Cardiac muscle cell (in vitro differentiated cells and primary cell): Measurements from ENCODE around the gene IER5. TPM values are rescaled to one million over a fixed set of nuclear protein-coding genes. Genes with fewer than 3 reads are reported as not detected.

Experiments
- DNase-seq, 2 donors: peaks; one replicate each; pipeline versions ENCODE4 v3.0.0 to v3.0.0-alpha.2; 2010 to 2017; ENCODE audit warnings: low read depth in 1 of 2, low spot score in 1 of 2
- H3K27ac ChIP-seq: fragments of 200-600 bp; sonication (generic); 2 replicates; pipeline ENCODE4 v1.5.1; 2016
- H3K27me3 ChIP-seq: fragments of 200-600 bp; sonication (generic); 2 replicates; pipeline ENCODE4 v1.6.0; 2016; ENCODE audit warnings: control low read depth
- H3K36me3 ChIP-seq: fragments of 200-600 bp; sonication (generic); 2 replicates; pipeline ENCODE4 v1.5.1; 2016; ENCODE audit warnings: control low read depth
- H3K4me1 ChIP-seq: fragments of 200-600 bp; sonication (generic); 2 replicates; pipeline ENCODE4 v1.8.1; 2017; ENCODE audit warnings: low read depth, mild to moderate bottlenecking, mixed run types
- H3K4me3 ChIP-seq: fragments of 200-600 bp; sonication (generic); 2 replicates; pipeline ENCODE4 v1.5.1; 2016; ENCODE audit warnings: mild to moderate bottlenecking
- H3K9me3 ChIP-seq: fragments of 200-600 bp; sonication (generic); 2 replicates; pipeline ENCODE4 v1.5.1; 2017; ENCODE audit warnings: low read depth, mild to moderate bottlenecking, control low read depth
- polyA plus RNA-seq: library from polyadenylated mRNA; unstranded; fragments of >200 nt; fragmentation: Nextera tagmentation; extraction: Ambion mirVana; gene quantifications from 2 replicates; pipeline ENCODE4 v1.2.1, GENCODE V29; 2016
- total RNA-seq: library from RNA; depleted of rRNA; stranded (reverse); fragments of >200 nt; gene quantifications from 2 replicates; pipeline ENCODE4 v1.2.3, GENCODE V29; 2016
- TF ChIP-seq, protein P1 (sequence below): IDR thresholded peaks from 2 replicates; pipeline ENCODE4 v1.5.1; 2012; ENCODE audit warnings: low read depth, mild to moderate bottlenecking, low read length

The IER5 gene
- total and polyA plus RNA-seq, 2 experiments from 2014 or later, result 7.8 to 15.2 TPM

DNA sequence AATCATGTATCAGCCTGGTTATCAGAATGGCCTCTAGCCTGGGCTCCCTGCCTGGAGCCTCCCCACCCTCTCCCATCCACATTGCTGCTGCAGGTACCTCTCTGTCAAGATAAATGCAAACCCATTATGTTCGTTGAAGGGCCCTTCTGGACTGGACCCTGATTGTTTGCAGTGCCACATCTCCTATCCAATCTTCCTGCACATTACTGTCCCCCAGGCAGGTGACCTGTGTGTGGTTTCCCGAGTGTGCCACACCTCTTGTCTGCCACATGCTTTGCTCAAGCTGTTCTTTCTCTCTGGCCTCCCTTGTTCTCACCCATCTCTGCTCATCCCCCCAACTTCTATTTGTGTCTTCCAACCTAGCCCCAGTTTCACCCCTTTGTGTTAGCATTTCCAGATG, 32.4 kb downstream of the IER5 start:
- peaks cover 10% of the 10 kb centered on the region for H3K4me1 ChIP-seq
- H3K9me3 ChIP-seq, result no peaks in the 10 kb centered on the region
- H3K36me3 ChIP-seq, result no peaks in the 10 kb centered on the region
- no peak overlapping the region for H3K4me3 ChIP-seq
- no peak for DNase-seq
- TF ChIP-seq, protein P1, sequence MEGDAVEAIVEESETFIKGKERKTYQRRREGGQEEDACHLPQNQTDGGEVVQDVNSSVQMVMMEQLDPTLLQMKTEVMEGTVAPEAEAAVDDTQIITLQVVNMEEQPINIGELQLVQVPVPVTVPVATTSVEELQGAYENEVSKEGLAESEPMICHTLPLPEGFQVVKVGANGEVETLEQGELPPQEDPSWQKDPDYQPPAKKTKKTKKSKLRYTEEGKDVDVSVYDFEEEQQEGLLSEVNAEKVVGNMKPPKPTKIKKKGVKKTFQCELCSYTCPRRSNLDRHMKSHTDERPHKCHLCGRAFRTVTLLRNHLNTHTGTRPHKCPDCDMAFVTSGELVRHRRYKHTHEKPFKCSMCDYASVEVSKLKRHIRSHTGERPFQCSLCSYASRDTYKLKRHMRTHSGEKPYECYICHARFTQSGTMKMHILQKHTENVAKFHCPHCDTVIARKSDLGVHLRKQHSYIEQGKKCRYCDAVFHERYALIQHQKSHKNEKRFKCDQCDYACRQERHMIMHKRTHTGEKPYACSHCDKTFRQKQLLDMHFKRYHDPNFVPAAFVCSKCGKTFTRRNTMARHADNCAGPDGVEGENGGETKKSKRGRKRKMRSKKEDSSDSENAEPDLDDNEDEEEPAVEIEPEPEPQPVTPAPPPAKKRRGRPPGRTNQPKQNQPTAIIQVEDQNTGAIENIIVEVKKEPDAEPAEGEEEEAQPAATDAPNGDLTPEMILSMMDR, result no peak
- no peak overlapping the region for H3K27ac ChIP-seq
- H3K27me3 ChIP-seq, result no peaks in the 10 kb centered on the region

DNA sequence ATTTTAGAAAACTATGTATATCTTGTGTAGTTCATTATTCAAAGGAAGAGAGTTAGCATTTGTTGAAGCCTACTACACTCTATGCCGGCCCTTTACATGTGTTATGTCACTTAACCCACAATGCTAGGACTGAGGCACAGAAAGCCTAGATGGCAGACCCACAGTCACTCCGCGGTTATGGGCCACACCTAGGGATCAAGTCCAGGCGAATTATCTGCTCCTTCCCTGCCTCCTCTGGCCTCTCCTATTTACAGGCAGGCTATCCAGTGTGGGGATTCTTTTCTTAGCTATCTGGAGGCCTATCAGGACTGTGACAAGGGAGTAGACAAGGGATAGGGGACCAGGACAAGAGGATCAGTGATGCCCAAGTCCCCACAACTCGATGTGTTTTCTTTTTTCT, 33.0 kb downstream of the IER5 start:
- no peaks in the 10 kb centered on the region for H3K36me3 ChIP-seq
- no peak overlapping the region for H3K4me3 ChIP-seq
- TF ChIP-seq, protein P1, result no peak
- no peak overlapping the region for H3K27ac ChIP-seq
- no peaks in the 10 kb centered on the region for H3K27me3 ChIP-seq
- DNase-seq, result no peak
- no peaks in the 10 kb centered on the region for H3K9me3 ChIP-seq
- H3K4me1 ChIP-seq, result peaks cover 10% of the 10 kb centered on the region

DNA sequence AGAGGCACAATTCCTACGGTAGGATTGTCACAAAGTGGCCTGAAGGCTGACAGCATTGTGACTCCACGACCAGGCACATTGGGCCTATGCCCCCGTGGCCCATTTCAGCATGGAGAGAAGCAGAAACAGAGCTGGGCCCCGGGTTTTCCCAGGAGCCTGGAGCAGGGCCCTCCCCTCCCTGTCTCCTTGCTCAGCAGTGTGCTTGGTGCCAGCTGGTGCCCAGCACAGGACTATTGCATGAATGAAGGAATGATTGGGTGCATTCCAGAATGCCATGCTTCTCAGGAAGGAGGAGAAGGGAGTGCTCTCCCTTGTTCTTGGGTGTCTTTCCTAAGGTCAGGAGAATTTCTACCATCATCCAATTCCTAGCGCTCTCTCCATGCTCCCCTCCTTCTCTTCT, 33.7 kb downstream of the IER5 start:
- Histone ChIP-seq H3K4me3 (no peak overlapping the region), H3K36me3 (no peaks in the 10 kb centered on the region), H3K9me3 (no peaks in the 10 kb centered on the region), H3K27ac (no peak overlapping the region), H3K4me1 (peaks cover 9% of the 10 kb centered on the region), H3K27me3 (no peaks in the 10 kb centered on the region)
- no peak for DNase-seq
- TF ChIP-seq, protein P1, result no peak

- TF ChIP-seq, protein P1, result no peak
- DNase-seq, result no peak
- Histone ChIP-seq H3K27ac (no peak overlapping the region), H3K27me3 (no peaks in the 10 kb centered on the region), H3K4me1 (no peaks in the 10 kb centered on the region), H3K9me3 (no peaks in the 10 kb centered on the region), H3K36me3 (no peaks in the 10 kb centered on the region), H3K4me3 (no peak overlapping the region)
These were observed 34.7 kb downstream of the IER5 start for GRCh38 chr1:181123173-181123572.

DNA sequence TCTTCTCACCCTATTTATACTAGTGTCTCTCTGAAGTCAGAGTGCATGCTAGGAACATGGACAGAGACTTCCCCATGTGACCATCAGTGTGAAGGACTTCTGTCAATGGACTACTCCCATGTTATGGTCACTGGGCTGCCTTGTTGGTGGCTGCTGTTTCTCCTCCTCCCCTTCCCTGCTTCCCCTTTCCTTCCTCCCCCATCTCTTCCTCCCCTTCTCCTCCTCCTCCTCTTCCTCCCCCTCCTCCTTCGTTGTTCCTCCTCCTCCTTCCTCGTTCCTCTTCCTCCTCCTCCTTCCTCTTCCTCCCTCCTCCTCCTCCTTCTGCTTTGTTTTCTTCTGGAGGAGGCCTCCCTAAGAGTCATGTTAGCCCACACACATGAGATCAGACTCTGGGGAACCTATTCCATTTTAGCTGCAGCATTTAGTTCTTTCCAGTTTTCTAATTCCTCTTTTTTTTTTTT, 35.8 kb downstream of the IER5 start:
- no peaks in the 10 kb centered on the region for H3K36me3 ChIP-seq
- no peaks in the 10 kb centered on the region for H3K9me3 ChIP-seq
- H3K4me1 ChIP-seq, result peaks cover 8% of the 10 kb centered on the region
- no peak overlapping the region for H3K27ac ChIP-seq
- no peak overlapping the region for H3K4me3 ChIP-seq
- TF ChIP-seq, protein P1, result no peak
- DNase-seq, result no peak
- H3K27me3 ChIP-seq, result no peaks in the 10 kb centered on the region

GRCh38 chr1:181126289-181126688, 37.8 kb downstream of the IER5 start:
- Histone ChIP-seq H3K36me3 (no peaks in the 10 kb centered on the region), H3K4me1 (peaks cover 11% of the 10 kb centered on the region), H3K4me3 (no peak overlapping the region), H3K27ac (no peak overlapping the region), H3K9me3 (no peaks in the 10 kb centered on the region), H3K27me3 (no peaks in the 10 kb centered on the region)
- DNase-seq, result no peak
- TF ChIP-seq, protein P1, result no peak
